Eye (tissue), 1 donor: ENCODE measurements around the gene CD7.

Source experiments
- DNase-seq: peaks from one replicate; pipeline ENCODE4 v3.0.0-alpha.2; 2015

The CD7 gene

GRCh38 chr17:82328141-82328993 lies 11.0 kb upstream of the CD7 start:
- DNase-seq = peak; percentile 35

GRCh38 chr17:82327757-82328140 lies 10.3 kb upstream of the CD7 start:
- no peak for DNase-seq

GRCh38 chr17:82327289-82327688 lies 9.9 kb upstream of the CD7 start:
- DNase-seq = peak; percentile 72

GRCh38 chr17:82325286-82326180 lies 8.1 kb upstream of the CD7 start:
- DNase-seq = no peak

- DNase-seq = no peak
Measured at GRCh38 chr17:82324566-82325285, 7.3 kb upstream of the CD7 start.

GRCh38 chr17:82323514-82324234 lies 6.3 kb upstream of the CD7 start:
- no peak for DNase-seq

GRCh38 chr17:82322526-82323453 lies 5.4 kb upstream of the CD7 start:
- no peak for DNase-seq

- no peak for DNase-seq
Measured at GRCh38 chr17:82321947-82322466, 4.6 kb upstream of the CD7 start.

GRCh38 chr17:82320956-82321927 lies 3.8 kb upstream of the CD7 start:
- no peak for DNase-seq

- no peak for DNase-seq
Measured at GRCh38 chr17:82320140-82320840, 2.9 kb upstream of the CD7 start.

- DNase-seq = no peak
Measured at GRCh38 chr17:82319619-82320062, 2.2 kb upstream of the CD7 start.

GRCh38 chr17:82318772-82319606 lies 1.6 kb upstream of the CD7 start:
- no peak for DNase-seq

- no peak for DNase-seq
Measured at GRCh38 chr17:82318169-82318498, 726 bp upstream of the CD7 start.

GRCh38 chr17:82316651-82317393 lies 586 bp downstream of the CD7 start:
- no peak for DNase-seq

- DNase-seq = no peak
Measured at GRCh38 chr17:82315703-82316358, 1.6 kb downstream of the CD7 start.

- no peak for DNase-seq
Measured at GRCh38 chr17:82314727-82315605, 2.4 kb downstream of the CD7 start.
